Epidermal melanocyte (primary cell): ENCODE data around the gene CHID1.
A peak's percentile ranks its signal among the peaks of the same experiment; 100 is the strongest.

Experiments used
- DNase-seq: peaks from one replicate; pipeline ENCODE4 v3.0.0; 2011; ENCODE audit warnings: low spot score; ENCODE audit not compliant: insufficient read length

Gene CHID1

DNA sequence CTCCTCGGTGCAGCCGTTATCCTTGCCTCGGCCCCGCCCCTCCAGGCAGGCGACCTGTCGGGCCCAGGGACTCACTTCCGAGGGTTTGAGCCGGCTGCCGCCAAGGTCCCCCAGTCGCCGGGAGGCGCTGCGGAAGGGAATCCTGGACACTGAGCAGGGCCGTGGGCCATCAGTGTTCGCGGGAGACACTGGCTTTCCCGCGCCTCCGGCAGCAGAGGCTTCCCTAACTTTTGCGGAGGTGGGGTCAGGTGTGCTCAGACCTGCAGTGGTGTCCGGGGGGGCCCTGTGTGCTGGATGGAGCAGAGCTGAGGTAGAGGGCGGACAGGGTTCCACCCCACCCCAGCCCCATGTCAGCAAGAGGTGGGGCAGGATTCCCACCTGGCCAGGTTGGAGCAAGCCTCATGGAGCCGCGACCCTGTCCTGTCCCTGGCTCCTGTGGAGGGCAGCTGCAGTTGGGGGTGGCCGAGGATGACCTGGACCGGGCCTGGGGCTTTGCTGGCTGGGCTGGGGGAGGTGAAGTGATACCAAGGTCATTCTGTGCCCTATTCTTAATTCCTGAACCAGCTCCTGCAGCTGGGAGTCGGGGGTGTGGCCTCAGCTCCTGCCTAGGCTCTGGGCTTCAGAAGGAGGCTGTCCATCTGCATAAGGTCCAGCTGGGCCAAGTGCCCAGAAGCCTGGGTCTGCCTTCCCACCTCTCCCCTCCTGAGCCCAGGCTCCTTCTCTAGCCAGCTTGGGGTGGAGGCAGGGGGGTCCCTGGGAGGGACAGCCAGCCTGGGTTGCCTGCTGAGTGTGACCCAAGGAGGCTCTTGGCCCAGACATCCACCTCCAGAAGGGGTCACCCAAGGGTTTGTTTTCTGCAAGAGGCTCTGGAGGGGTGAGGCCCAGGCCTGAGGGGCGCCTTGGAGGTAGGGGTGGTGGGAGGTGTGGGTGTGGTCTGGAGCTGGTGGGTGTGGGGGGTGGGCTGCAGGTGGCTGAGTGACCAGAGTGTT is 59.5 kb downstream of the CHID1 start:
- DNase-seq, result no peak

DNA sequence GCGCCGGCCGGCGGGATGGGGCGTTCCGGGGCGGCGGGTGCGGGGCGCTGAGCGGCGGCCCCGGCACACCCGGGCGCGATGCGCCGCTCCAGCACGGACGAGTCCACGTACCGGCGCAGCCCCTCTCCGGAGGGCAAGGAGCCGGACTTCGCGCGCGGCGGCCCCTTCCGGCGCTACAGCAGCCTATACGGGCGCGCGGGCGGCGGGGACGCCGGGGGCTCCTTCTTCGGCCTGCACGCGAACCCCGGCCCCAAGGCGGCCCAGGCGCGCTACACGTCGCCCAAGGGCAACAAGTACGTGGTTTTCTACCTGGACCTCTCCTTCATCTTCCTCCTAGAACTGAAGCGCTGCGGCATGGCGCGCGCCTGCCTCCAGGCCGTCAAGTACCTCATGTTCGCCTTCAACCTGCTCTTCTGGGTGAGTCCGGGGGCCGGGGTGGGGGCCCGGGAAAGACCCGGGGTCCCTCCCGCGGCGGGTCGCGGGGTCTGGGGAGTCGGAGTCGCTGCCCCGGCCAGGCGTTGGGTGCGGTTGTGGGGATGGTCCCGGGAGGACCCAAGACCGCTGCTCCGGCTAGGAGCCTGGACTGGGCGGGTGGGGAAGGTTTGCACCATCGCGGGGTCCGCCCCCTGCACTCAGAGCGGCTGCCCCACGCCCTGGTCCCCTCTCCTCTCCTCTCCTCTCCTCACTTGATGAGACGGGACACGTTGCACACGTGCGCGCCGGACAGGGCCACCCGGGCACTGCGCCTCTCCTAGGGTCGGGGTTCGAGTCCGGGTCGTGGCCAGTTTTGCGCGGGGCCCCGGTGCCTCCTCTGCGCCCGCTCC is 60.4 kb downstream of the CHID1 start:
- DNase-seq, result no peak

DNA sequence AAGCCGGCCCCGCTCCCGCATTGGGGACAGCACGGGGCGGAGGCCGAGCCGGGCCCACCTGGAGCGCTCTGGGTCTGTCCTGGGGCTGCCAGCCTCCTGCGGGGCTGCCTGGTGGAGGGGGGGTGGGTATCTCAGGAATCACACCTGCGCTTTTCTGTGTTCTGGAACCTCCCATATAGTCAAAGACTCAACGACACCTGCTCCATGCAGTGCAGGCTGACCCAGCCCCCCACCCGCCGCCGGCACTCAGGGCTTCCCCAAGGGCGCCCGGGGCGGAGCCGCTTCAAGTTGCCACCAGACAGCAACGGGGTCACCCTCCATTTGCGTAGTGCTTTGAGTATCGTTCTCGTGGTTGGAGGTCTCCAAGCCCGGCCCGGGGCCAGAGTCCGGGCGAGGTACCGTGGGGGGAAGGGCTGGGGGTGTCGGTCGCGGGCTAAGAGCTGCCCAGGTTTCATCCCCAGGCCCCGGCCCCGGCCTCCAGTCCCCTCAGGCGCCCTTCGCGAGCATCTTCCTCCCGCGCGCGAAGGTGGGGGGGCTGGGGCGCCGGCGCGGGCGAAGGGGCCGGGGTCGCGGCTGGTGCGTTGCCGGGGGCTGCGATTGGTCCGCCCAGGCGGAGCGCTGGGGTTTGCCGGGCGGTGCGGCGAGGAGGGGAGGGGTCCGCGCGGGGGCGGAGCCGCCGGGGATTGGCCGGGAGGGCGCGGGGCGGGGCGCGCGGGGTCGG is 61.3 kb downstream of the CHID1 start:
- DNase-seq, result no peak

DNA sequence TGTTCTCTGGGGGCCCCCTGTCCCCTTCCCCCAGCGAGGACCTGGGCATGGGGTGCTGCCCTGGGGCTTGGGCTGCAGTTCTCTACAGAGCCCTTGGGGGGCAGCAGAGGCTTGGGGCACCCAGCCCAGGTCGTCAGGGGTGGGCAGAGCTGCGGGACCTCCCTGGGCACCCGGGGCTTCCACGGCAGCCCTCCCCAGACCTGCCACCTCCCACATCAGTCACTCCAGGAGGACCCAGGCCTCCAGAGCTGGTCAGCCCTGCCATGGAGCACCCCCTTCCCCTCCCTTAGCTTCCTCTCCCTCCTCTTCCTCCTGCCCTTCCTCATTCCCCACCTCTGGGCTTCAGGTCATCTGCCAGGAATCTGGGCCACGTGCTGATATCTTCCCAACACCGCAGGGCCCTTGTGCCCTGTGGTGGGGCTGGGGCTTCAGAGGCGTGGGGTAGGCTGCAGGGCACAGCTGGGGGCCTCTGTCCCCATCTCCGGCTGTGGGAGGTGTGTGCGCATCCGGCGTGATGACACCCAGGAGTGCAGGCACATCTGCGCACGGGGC is 62.2 kb downstream of the CHID1 start:
- peak; percentile 87 for DNase-seq

DNA sequence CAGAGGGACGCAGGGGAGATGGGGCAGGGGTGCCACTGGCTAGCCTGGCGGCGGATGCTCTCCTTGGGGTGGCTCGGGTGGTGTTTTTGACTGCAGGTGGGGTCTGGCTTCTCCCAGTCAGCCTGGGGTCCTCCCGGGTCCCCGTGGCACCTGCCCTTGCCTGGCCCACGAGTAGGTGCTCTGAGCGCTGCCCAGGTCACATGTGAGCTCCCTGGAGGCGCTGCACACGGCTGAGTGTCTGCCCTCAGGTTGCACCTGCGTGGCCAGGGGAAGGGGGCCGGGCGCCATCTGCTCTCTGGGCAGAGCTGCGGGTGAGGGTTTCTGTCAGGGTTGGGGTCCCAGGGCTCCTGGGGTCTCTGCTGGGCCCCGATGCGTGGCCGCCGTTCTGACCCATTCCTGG is 62.7 kb downstream of the CHID1 start:
- DNase-seq, result no peak

DNA sequence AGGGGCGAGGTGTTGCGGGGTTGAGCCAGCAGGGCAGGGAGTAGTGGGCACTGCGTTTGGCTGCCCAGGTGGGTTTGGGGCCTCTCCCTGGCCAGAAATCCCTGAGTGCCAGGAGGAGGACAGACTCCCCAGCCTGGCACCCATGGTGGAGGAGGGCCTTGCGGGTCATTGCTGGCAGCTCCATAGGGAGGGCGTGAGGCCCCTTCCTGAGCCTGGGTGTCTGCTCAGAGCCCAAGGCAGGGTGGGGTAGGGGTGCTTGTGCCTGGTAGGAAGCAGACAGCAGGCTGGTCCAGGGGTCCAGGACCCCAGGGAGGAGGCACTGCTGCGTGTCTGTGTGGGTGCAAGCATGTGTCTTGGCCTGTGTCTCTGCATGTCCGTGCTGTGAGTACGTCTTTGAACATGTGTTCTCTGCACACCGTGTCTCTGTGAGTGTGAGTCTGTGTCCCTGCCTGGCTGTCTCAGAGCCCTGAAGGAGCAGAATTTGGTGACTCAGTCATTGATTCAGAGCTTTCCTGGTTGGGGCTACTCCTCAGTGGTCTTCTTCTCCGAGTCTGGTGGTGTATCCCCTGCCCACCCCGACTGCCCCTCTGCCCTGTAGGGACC is 64.0 kb downstream of the CHID1 start:
- no peak for DNase-seq

DNA sequence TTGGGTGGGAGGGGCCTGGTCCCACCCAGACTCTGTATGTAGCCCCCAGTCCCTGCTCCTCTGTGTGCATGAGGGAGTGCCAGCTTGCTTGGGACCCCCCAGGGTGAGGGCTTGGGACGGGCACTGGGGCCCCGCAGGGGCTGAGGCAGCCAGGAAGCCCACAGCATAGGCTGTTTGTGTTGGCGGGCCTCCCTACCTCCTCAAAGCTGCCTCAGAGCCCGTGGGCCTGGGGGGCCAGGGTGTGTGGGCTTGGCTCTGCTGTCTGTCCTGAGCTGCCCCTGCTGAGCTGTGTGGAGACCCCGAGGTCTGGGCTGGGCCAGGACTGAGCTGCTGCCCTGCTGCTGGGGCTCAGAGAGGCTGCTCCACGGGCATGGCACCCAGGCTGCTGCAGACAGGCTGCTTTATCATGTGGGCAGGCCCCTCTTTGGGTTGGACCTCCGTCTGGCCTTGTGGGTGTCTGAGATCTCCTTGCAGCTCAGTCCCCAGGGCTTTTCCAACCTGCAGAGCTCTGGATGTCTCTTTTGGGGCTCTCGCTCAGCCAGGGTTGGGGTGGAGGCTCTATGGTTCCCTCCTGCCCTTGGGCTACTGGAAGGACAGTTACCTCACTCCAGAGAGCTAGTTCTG is 64.6 kb downstream of the CHID1 start:
- DNase-seq, result no peak

DNA sequence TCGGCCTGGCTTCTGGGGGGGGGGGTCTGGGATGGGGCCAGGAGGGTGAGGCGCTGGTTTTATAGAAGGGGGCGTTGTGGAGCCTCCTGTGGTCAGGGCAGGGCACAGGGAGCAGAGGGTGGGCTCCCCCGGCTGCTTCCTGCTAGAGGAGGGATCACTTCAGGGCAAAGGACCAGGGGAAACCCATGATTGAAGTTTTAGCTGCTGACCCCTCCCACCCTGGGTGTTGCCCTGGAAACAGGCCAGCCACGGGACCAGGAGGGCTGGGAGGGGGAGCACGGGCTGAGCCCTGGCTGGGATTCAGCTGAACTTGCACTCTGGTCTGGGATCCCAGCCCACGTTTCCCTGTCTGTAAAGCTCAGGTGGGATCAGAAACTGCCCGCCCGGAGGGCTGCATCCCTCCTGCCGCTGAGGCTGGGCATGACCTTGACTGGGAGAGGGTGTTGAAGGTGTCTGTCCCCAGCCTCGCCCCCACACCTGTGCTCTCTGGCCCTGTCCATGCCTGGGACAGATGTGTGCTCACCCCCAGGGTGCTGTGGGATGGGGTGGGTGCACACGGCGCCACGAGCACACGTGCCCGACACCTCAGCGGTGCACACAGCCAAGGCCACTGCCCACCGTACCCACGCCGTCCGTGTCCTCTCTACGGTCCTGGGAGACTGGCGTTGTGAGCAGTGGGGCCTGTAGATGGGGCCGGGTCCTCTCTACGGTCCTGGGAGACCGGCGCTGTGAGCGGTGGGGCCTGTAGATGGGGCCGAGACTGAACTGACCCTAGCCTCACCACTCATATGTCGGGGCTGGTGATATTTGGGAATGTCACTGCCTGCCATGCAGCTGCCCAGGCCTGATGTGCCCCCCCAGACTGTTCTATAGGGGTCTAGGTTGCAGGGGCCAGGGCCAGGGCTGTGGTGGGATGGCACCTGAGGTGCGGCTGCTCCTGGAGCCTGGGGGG is 65.6 kb downstream of the CHID1 start:
- DNase-seq, result peak; percentile 99

DNA sequence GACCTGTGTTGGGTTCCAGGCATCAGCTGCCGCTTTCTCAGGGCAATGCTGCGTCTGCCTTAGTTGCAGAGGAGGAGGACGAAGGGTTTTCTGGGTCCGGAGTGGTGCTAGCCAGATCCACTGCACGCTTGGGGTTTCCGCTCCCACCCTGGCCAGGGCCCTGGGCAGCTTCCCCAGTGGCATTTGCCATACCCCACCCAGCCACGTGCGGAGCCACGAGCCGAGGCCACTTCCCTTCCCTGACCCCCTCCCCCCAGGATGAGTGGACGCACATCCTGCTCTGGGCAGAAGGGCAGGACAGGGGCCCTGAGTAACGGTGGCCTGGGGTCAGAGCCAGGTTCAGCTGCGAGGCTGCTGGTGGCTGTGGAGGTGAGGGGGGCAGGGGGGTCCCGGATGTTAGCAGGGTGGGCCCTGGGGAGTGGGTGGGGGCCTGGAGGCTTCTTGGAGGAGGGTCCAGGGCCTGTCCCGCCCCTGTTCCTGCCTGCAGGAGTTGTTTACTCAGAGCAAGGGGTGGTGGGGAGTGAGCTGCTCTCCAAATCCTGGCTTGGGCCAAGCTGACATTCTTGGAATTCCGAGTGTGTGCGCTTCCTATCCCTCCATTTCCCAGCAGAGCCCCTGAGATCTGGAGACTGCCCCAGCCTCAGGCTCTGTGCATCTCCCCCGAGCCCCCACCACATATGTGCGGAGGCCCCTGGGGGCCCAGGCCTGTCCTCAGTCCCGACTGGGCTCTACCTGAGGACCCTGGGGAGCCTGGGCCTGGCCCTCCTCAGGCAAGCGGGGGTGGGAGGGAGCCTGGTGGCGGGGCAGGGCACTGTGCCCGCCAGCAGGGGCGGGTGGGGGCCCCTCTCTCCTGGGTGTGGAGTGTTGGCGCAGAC is 66.6 kb downstream of the CHID1 start:
- DNase-seq, result peak; percentile 91

DNA sequence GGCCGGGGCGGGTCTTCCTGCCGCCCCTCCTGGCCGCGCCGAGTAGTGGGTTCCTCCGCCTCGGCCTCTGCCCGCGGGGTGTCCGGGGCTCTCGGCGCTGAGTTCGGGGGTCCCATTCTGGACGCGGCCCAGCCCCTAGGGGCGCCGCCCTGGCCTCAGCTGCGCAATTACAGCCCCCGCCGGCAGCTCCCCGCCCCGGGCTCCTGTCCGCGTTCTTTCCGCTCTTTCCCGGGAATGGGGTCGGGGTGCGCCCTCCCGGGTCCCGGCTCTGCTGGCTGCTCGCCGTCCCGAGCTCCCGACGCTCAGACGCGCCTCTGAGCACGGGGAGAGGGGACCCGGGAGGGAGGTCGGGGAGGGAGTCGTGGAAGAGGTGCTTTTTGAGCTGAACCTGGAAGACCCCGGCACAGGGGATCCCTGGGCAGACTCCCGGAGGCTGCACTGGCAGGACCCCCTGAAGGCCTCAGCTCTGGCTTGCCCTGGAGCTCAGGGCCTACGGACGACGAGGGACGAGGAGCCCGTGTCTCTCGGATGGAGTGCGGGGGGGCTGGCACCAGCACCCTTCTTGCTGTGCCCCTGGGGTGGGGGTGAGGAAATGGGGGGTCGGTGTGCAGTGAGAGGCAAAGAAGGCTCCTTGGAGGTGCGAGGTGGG is 67.4 kb downstream of the CHID1 start:
- no peak for DNase-seq

DNA sequence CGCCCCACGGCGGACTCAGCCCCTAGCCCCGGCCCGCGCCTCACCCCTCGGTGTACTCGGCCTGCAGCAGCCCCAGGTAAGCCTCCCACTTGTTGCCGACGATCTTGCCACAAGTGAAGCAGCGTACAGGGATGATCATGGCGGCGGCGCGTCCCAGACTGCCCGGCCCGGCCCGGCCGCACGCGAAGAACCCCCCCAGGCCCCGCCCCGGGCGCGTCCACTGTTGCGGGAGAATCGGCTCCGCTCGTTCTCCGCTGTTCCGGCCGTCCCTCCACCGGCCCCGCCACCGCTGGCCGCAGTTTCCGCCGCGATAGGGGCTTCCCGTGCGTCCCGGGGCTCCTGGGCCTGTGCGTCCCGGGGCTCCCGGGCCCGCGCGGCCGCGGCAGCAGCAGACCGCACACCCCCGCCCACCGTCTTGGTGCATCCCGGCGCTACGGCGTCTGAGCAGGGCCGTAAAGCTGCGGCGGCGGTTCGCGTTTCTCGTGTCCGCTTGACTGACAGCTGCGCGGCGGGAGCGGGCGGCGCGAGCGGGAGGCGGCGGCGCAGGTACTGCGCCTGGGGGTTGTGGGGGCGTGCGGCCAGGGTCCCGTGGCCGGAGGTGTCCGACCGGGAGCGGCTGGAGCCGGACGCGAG is 68.1 kb downstream of the CHID1 start, which contains the start of the genes POLR2L and TSPAN4:
Gene POLR2L, minus strand, starts transcription at position 160 of the 633 bp plus-strand sequence. Its CDS starts 21 bp downstream, at position 139.
Gene TSPAN4, plus strand, starts transcription at position 483 of the 633 bp plus-strand sequence. CDS start 7,453 bp downstream, outside the sequence.
- DNase-seq, result peak; percentile 92

DNA sequence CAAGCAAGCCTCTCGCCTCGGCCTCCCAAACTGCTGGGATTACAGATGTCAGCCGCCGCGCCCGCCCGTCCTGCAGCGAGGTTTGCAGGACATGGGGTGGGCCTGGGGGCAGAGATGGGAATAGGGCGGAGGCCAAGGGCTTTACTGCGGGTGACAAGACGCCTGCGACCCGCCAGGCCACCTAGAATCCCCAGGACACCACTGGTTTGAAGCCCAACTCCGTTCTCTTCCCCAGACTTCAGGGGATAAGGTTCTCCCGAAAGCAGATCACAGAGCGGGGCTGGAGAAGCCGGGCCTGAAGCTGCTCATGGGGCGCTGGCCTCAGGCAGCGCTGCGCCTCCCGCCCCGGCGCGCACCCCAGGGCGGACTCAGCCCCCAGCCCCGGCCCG is 68.6 kb downstream of the CHID1 start:
- DNase-seq, result no peak

DNA sequence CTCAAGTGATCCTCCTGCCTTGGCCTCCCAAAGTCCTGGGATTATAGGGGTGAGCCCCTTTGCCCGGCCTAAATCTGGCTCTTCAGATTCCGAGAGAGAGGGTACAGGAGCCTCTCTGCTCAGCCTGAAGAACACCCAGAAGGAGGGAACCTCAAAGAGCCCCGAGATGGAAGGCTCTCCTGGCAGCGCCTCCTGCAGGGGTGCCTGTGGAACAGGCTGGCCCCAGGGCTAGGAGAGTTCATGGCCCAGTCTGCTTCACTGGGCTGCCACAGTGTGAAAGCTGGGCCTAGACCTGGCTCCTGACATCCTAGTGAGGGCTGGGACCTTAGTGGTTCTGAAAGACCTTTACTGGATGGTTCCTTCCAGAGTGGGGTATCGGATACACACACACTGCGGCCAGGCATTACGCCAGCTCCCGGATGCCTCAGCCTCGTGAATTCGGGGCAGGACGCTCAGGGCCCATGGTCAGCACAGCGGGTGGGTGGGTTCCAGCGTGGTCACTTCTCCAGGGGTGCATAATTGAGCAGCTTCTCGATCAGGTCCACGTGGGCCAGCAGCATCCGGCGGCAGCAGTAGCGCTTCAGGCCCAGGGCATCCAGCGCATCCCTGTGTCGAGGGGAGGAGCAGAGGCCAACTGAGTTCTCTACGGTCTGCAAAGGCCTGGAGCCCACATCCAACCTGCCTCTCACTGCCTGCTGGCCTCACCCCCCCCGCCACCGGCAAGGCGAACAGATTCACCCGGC is 70.6 kb downstream of the CHID1 start:
- DNase-seq, result no peak

DNA sequence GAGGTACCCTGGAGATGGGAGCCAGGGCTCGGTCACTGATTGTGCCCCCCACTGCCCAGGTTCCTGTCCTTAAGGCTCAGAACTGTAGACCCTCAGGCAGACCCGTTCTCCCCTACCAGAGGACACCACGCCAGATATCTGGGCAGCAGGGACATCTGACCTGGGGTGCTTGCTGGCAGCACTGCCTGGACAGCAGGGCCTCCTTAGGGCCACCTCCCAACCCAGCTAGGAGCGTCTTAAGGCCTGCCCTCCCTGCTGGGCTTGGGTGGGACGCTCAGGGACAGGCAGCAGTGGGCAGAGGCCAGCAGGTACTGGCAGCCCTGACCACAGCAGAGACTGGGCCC is 71.4 kb downstream of the CHID1 start:
- no peak for DNase-seq

DNA sequence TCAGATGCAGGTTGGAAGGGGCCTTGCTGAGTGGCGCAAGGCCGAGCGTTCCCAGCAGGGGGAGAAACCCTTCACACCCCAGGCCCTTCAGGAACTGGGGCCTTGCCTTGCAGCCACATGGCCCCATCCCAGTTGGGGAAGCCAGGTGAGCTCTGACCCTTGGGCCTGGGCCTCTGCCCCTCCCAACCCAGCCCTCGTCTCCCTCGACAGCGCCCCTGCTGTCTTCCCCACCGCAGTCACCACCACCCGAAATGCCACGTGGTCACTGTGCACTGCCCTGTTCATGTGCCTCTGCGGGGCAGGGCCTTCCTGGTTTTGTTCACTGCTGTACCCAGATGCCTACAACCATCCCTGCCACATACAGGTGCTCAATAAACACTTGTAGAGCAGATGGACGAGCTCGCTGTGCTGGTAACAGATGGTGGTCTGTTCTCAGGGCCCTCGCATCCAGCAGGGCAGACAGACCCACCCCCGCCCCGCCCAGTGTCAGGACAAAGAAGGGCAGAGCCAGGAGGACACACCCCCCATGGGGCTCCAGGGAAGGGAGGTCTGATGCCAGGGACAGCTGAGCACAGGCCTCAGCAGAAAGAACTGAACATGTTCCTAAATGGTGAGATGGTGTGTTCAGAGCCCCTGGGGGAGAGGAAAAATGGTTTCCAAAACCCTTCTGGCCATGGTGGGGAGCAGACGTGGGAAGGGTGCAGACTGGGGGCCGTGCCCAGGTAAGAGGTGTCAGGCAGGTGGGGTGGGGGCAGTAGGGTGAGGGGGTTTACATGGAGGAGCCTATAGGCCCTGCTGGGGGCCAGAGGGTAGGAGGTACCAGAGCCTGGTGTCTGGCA is 72.0 kb downstream of the CHID1 start:
- DNase-seq, result no peak

DNA sequence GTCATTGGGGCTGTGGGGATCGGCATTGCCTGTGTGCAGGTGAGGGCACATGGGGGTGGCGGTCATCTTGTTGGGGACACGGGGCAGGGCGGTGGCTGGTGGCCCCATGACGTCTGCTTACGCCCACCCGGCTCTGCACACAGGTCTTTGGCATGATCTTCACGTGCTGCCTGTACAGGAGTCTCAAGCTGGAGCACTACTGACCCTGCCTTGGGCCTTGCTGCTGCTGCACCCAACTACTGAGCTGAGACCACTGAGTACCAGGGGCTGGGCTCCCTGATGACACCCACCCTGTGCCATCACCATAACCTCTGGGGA is 72.7 kb downstream of the CHID1 start:
- no peak for DNase-seq
